GM23338 (cell line): ENCODE data around the gene ERCC5.

Experiments used
- EZH2 ChIP-seq: fragments of 200-600 bp; sonication (generic); IDR thresholded peaks from one replicate; pipeline ENCODE4 v1.8.0; 2017; ENCODE audit warnings: antibody characterized with exemption, mild to moderate bottlenecking, low read depth; ENCODE audit not compliant: unreplicated experiment
- EZH2phosphoT487 ChIP-seq: fragments of 200-600 bp; sonication (generic); IDR thresholded peaks from one replicate; pipeline ENCODE4 v1.8.1; 2018; ENCODE audit warnings: antibody characterized with exemption; ENCODE audit not compliant: unreplicated experiment
- POLR2AphosphoS5 ChIP-seq: IDR thresholded peaks from 2 replicates; pipeline ENCODE4 v1.6.1; 2016; ENCODE audit warnings: antibody characterized with exemption, low read depth
- ZNF331 ChIP-seq: fragments of 250-450 bp; sonication (Bioruptor Pico); IDR thresholded peaks from 2 replicates; pipeline ENCODE4 v1.5.0; 2020; ENCODE audit warnings: low read depth, mild to moderate bottlenecking, moderate library complexity
- TF ChIP-seq, protein P1 (sequence below), 2 experiments: fragments of 200-600 bp in 1 of 2; sonication (generic) in 1 of 2; conservative IDR thresholded peaks; 2 replicates each; pipeline versions ENCODE4 v1.5.1 to v1.6.1; 2016 to 2017; ENCODE audit warnings: antibody characterized with exemption in 2 of 2, low read depth in 2 of 2, mild to moderate bottlenecking in 2 of 2, moderate library complexity in 1 of 2
- TF ChIP-seq, protein P2 (sequence below): IDR thresholded peaks from one replicate; pipeline ENCODE4 v1.6.1; 2018; ENCODE audit warnings: antibody characterized with exemption; ENCODE audit not compliant: unreplicated experiment

DNA sequence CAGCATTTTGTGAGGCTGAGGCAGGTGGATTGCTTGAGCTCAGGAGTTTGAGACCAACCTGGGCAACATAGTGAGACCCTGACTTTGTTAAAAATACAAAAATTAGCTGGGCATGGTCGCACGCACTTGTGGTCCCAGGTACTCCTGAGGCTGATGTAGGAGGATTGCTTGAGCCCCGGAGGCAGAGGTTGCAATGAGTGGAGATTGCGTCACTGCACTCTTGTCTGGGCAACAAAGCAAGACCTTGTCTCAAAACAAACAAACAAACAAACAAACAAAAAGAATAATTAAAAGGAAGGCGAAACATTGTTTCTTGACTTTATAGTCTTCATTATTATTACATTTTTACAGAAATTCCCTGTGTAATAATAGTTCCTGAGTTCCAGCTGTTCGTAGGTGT lies 31.0 kb upstream of the ERCC5 start:
- TF ChIP-seq, protein P1, sequence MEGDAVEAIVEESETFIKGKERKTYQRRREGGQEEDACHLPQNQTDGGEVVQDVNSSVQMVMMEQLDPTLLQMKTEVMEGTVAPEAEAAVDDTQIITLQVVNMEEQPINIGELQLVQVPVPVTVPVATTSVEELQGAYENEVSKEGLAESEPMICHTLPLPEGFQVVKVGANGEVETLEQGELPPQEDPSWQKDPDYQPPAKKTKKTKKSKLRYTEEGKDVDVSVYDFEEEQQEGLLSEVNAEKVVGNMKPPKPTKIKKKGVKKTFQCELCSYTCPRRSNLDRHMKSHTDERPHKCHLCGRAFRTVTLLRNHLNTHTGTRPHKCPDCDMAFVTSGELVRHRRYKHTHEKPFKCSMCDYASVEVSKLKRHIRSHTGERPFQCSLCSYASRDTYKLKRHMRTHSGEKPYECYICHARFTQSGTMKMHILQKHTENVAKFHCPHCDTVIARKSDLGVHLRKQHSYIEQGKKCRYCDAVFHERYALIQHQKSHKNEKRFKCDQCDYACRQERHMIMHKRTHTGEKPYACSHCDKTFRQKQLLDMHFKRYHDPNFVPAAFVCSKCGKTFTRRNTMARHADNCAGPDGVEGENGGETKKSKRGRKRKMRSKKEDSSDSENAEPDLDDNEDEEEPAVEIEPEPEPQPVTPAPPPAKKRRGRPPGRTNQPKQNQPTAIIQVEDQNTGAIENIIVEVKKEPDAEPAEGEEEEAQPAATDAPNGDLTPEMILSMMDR (conservative IDR thresholded peaks at IDR 0.05; ENCODE audit: low read depth in 2 of 2) = no peak
- no peak for TF ChIP-seq EZH2
- no peak for TF ChIP-seq EZH2phosphoT487
- TF ChIP-seq ZNF331 (CRISPR knock-in tag) = no peak
- no peak for TF ChIP-seq POLR2AphosphoS5
- TF ChIP-seq, protein P2, sequence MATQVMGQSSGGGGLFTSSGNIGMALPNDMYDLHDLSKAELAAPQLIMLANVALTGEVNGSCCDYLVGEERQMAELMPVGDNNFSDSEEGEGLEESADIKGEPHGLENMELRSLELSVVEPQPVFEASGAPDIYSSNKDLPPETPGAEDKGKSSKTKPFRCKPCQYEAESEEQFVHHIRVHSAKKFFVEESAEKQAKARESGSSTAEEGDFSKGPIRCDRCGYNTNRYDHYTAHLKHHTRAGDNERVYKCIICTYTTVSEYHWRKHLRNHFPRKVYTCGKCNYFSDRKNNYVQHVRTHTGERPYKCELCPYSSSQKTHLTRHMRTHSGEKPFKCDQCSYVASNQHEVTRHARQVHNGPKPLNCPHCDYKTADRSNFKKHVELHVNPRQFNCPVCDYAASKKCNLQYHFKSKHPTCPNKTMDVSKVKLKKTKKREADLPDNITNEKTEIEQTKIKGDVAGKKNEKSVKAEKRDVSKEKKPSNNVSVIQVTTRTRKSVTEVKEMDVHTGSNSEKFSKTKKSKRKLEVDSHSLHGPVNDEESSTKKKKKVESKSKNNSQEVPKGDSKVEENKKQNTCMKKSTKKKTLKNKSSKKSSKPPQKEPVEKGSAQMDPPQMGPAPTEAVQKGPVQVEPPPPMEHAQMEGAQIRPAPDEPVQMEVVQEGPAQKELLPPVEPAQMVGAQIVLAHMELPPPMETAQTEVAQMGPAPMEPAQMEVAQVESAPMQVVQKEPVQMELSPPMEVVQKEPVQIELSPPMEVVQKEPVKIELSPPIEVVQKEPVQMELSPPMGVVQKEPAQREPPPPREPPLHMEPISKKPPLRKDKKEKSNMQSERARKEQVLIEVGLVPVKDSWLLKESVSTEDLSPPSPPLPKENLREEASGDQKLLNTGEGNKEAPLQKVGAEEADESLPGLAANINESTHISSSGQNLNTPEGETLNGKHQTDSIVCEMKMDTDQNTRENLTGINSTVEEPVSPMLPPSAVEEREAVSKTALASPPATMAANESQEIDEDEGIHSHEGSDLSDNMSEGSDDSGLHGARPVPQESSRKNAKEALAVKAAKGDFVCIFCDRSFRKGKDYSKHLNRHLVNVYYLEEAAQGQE = no peak
